Measurements from ENCODE around the gene FBXO9. TPM values are rescaled to one million over a fixed set of nuclear protein-coding genes. Genes with fewer than 3 reads are reported as not detected.
A peak's percentile ranks its signal among the peaks of the same experiment; 100 is the strongest.

Gene FBXO9
- total RNA-seq, 2 donors from 2014 or later: 49.7 to 57.9 TPM

DNA sequence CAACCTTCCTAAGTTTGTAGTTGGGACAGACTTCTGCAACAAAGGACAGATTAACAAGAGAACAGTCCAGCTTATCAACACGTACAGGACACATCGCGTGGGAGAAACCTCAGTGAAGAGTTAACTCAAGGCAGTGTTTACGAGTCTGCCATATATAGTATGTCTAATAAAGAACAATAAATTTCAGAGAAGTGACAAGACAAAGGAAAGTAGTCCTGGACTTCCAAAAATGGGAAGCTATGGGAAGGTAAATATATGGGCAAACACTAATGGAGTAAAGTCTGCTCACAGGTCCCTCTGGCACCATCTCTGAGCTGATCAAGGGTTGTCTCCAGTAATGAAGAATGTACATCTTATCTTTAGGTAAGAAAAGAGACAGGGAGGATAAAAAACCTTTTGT is 48.5 kb downstream of the FBXO9 start:
- intact Hi-C loops (cut with DNase I): no loop called here
- H3K27ac ChIP-seq: no peak overlapping the region
- no peaks in the 10 kb centered on the region for H3K27me3 ChIP-seq
- H3K36me3 ChIP-seq: no peaks in the 10 kb centered on the region
- H3K9me3 ChIP-seq: no peaks in the 10 kb centered on the region
- no peak overlapping the region for H3K4me3 ChIP-seq
- H3K9ac ChIP-seq (ENCODE audit: low read depth in 2 of 2, low read length in 2 of 2): no peak overlapping the region
- TF ChIP-seq, protein P1, sequence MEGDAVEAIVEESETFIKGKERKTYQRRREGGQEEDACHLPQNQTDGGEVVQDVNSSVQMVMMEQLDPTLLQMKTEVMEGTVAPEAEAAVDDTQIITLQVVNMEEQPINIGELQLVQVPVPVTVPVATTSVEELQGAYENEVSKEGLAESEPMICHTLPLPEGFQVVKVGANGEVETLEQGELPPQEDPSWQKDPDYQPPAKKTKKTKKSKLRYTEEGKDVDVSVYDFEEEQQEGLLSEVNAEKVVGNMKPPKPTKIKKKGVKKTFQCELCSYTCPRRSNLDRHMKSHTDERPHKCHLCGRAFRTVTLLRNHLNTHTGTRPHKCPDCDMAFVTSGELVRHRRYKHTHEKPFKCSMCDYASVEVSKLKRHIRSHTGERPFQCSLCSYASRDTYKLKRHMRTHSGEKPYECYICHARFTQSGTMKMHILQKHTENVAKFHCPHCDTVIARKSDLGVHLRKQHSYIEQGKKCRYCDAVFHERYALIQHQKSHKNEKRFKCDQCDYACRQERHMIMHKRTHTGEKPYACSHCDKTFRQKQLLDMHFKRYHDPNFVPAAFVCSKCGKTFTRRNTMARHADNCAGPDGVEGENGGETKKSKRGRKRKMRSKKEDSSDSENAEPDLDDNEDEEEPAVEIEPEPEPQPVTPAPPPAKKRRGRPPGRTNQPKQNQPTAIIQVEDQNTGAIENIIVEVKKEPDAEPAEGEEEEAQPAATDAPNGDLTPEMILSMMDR (IDR thresholded peaks at IDR 0.05): no peak
- no peak for DNase-seq
- no peaks in the 10 kb centered on the region for H3K4me1 ChIP-seq

DNA sequence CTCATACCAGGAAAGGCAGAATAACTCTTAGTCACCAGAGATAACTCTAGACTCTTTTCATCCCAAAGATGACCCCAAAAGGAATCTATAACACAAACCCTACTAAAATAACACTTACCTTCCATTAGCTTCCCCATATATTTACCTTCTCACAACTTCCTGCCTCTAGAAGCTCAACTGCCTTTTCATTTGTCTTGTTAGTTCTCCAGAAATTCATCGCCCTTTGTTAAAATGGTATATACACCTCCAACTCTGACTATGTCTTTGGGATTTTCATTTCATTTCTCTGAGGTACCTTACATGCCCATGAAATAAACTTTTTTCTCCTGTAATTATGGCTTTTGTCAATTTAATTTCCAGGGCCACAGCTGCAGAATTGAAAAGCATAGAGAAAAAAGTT is 49.9 kb downstream of the FBXO9 start:
- Histone ChIP-seq H3K4me1 (no peaks in the 10 kb centered on the region), H3K9me3 (no peaks in the 10 kb centered on the region), H3K27ac (no peak overlapping the region), H3K9ac (ENCODE audit: low read depth in 2 of 2, low read length in 2 of 2) (no peak overlapping the region), H3K4me3 (no peak overlapping the region), H3K36me3 (no peaks in the 10 kb centered on the region), H3K27me3 (no peaks in the 10 kb centered on the region)
- intact Hi-C loops (cut with DNase I): no loop called here
- DNase-seq: no peak
- TF ChIP-seq, protein P1 (IDR thresholded peaks at IDR 0.05): no peak

DNA sequence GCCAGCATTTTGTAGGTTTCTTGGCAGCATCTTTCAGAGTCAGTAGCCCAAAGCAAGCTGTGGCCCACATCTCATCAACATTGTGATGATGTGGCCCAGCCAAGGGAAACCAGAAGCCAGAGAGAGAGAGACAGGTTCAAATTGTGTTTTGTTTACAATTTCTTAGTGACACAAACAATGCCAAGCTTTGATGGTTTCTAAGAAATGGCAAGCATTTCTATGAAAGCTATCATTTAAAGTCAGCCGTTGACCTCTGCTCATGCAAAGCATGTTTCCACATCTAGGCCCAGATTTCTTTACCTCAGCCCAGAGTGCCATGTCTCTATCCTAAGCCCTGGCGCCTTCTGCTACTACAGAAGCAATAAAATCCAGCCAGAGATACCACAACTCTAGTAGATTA is 50.5 kb downstream of the FBXO9 start:
- Histone ChIP-seq H3K4me1 (no peaks in the 10 kb centered on the region), H3K9ac (ENCODE audit: low read depth in 2 of 2, low read length in 2 of 2) (no peak overlapping the region), H3K27ac (no peak overlapping the region), H3K4me3 (no peak overlapping the region), H3K27me3 (no peaks in the 10 kb centered on the region), H3K36me3 (no peaks in the 10 kb centered on the region), H3K9me3 (no peaks in the 10 kb centered on the region)
- no peak for DNase-seq
- intact Hi-C loops (cut with DNase I): no loop called here
- TF ChIP-seq, protein P1 (IDR thresholded peaks at IDR 0.05): no peak

DNA sequence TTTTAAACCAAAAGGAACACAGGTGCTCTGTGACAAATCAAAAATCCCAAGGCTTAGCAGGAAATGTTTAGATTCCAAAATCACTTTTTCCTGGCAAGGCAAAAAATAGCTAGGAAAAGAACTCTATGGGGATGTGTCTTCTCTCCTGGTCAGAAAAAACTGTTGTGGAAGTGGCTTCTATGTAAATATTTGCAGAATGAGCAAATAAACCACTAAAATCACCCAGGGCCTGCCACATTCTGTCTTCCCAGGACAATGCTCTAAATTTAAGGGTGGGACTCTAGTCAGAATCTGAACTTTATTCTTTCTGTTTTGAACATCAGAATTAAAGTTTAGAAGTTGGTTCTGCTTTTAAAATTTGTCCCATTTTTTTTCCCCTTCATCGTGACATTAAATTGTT is 54.1 kb downstream of the FBXO9 start:
- DNase-seq: no peak
- peak overlapping the region; percentile 46 for H3K27ac ChIP-seq
- no peak overlapping the region for H3K9ac ChIP-seq (ENCODE audit: low read depth in 2 of 2, low read length in 2 of 2)
- TF ChIP-seq, protein P1 (IDR thresholded peaks at IDR 0.05): no peak
- H3K36me3 ChIP-seq: no peaks in the 10 kb centered on the region
- intact Hi-C loops (cut with DNase I): no loop called here
- H3K27me3 ChIP-seq: no peaks in the 10 kb centered on the region
- no peak overlapping the region for H3K4me3 ChIP-seq
- no peaks in the 10 kb centered on the region for H3K4me1 ChIP-seq
- no peaks in the 10 kb centered on the region for H3K9me3 ChIP-seq

DNA sequence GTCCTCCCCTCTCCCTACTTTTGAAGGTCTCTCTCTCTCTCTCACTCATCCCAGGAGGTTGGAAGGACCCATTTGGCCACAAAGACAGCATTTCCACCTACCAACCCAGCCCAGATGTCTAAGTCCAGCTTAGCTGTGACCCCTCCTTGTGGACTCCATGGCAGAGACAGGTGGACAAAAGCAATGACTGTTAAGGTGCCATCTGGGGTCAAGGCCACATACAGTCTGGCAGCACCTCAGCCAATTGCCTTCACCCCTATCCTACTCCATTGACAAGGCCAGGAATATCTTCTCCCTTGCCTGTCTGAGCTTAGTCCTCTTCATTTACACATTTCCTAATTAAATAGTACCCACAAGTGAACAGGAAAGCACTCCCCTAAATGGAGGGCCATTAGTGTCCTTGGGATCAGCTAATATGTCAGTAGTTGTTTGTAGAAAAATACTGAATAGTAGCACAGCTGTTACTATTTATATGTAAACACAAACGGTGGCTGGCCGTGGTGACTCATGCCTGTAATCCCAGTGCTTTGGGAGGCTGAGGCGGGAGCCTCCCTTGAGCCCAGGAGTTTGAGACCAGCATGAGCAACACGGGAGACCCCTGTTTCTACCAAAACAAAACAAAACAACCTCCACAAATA is 54.7 kb downstream of the FBXO9 start:
- Histone ChIP-seq H3K4me1 (no peaks in the 10 kb centered on the region), H3K9ac (ENCODE audit: low read depth in 2 of 2, low read length in 2 of 2) (no peak overlapping the region), H3K9me3 (no peaks in the 10 kb centered on the region), H3K36me3 (no peaks in the 10 kb centered on the region), H3K27ac (peak overlapping the region; percentile 46), H3K27me3 (no peaks in the 10 kb centered on the region), H3K4me3 (no peak overlapping the region)
- DNase-seq: peak; percentile 20
- TF ChIP-seq, protein P1 (IDR thresholded peaks at IDR 0.05): no peak
- intact Hi-C loops (cut with DNase I): no loop called here

Measured in colonic mucosa (tissue), 4 donors.